ENCODE measurements around the gene PLEKHJ1. TPM values are rescaled to one million over a fixed set of nuclear protein-coding genes. Genes with fewer than 3 reads are reported as not detected.
A peak's percentile ranks its signal among the peaks of the same experiment; 100 is the strongest.

PLEKHJ1 gene
- total and polyA plus RNA-seq, 2 of the 8 experiments (the other 6 are each of a cell fraction or from before 2014, with no cell fraction given): 135 to 187 TPM

DNA sequence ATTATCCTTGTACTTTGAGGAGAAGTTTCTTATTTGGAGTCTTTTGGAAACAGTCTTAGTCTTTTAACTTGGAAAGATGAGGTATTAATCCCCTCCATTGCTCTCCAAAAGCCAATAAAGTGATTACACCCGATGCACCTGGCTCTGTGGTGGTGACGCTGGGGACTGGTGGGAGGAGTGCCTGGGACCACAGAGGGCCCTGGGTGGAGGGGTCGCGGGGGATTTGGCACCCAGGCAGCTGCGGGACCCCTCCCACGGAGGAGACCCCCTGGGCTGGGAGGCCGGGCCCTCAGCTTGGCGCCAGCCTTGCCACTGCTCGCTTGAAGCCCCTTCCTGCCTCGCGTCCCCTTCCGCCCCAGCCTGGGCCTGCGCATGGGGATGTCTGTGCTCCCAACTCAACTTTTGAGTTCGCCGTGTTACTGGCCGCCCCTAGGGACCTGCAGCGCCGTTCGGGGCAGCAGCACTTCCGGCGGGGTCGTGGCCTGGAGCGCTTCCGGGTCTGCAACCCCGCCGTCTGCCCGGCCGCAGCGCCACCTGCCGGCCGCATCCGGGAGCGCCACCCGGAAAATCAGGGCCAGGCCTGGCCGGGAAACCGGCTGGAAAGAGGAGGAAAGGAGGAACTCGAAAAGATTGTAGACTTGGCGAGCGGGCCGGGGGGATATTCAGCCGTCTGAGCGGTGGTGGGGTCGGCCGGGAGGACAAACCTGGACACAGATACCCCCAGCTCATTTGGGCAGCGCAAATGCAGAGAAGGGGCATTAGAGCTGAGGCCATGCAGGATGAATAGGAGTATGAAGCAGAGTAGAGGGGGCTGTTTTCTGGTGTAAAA lies 37.4 kb upstream of the PLEKHJ1 start (continued):
- TF ChIP-seq SIN3A (conservative IDR thresholded peaks at IDR 0.05 in 1 of 2, IDR thresholded peaks at IDR 0.05 in 1 of 2; ENCODE audit: low read depth in 1 of 2, low read length in 2 of 2): peak in 1 of 2 experiments; percentile 83; a peak in 2 of 4 replicates
